Immature natural killer cell (primary cell): Measurements from ENCODE around the gene SUPT4H1. TPM values are rescaled to one million over a fixed set of nuclear protein-coding genes. Genes with fewer than 3 reads are reported as not detected.
A peak's percentile ranks its signal among the peaks of the same experiment; 100 is the strongest.

Experiments used
- DNase-seq, 3 donors: peaks; one replicate each; pipeline ENCODE4 v3.0.0; 2022; ENCODE audit warnings: mixed read lengths in 1 of 3
- H3K27ac Mint-ChIP-seq, 6 donors: one replicate each; pipeline ENCODE4 v1.8.0; 2020; ENCODE audit warnings: mixed read lengths in 6 of 6, mild to moderate bottlenecking in 5 of 6, inconsistent platforms in 4 of 6, moderate library complexity in 3 of 6
- H3K27me3 Mint-ChIP-seq, 3 donors: one replicate each; pipeline ENCODE4 v1.8.0; 2020 to 2021; ENCODE audit warnings: low read depth in 3 of 3, mild to moderate bottlenecking in 3 of 3, mixed read lengths in 3 of 3, moderate library complexity in 3 of 3, inconsistent platforms in 1 of 3
- H3K36me3 Mint-ChIP-seq, 3 donors: one replicate each; pipeline ENCODE4 v1.8.0; 2020; ENCODE audit warnings: mixed read lengths in 3 of 3, inconsistent platforms in 2 of 3, mild to moderate bottlenecking in 2 of 3
- H3K4me1 Mint-ChIP-seq, 2 donors: one replicate each; pipeline ENCODE4 v1.8.0; 2020; ENCODE audit warnings: inconsistent platforms in 2 of 2, mild to moderate bottlenecking in 2 of 2, mixed read lengths in 2 of 2, moderate library complexity in 1 of 2
- H3K4me3 Mint-ChIP-seq, 5 donors: one replicate each; pipeline ENCODE4 v1.8.0; 2020; ENCODE audit warnings: mild to moderate bottlenecking in 5 of 5, mixed read lengths in 5 of 5, inconsistent platforms in 3 of 5, moderate library complexity in 3 of 5
- H3K9me3 Mint-ChIP-seq, 6 donors: one replicate each; pipeline ENCODE4 v1.8.0; 2020; ENCODE audit warnings: mild to moderate bottlenecking in 6 of 6, mixed read lengths in 6 of 6, inconsistent platforms in 4 of 6, moderate library complexity in 3 of 6
- polyA plus RNA-seq, 3 donors: library from polyadenylated mRNA; unstranded; fragments of 300-500 nt; fragmentation: Illumina TruSeq; gene quantifications; one replicate each; pipeline ENCODE4 v1.2.3, GENCODE V29; 2021

SUPT4H1 gene
- polyA plus RNA-seq, 3 donors from 2014 or later, result 133 to 170 (median 136) TPM

GRCh38 chr17:58318627-58319172 is 33.3 kb downstream of the SUPT4H1 start:
- peak overlapping the region in 1 of 5 donors; percentile 10 for H3K4me3 Mint-ChIP-seq
- peaks cover 0 to 9% (median 8%) of the 10 kb centered on the region in 3 donors for H3K27me3 Mint-ChIP-seq
- peaks cover 35 to 40% of the 10 kb centered on the region in 2 donors for H3K4me1 Mint-ChIP-seq
- DNase-seq, result no peak
- H3K27ac Mint-ChIP-seq, result peak overlapping the region; percentile 65 to 95 (median 84)
- peaks cover 13 to 39% (median 35%) of the 10 kb centered on the region in 3 donors for H3K36me3 Mint-ChIP-seq
- no peaks in the 10 kb centered on the region for H3K9me3 Mint-ChIP-seq

GRCh38 chr17:58318065-58318481 is 33.9 kb downstream of the SUPT4H1 start:
- Mint-ChIP-seq H3K27me3 (peaks cover 0 to 11% (median 8%) of the 10 kb centered on the region in 3 donors), H3K9me3 (no peaks in the 10 kb centered on the region)
- no peak for DNase-seq

GRCh38 chr17:58317421-58318064 is 34.5 kb downstream of the SUPT4H1 start:
- Mint-ChIP-seq H3K27ac (peak overlapping the region; percentile 78 to 95 (median 93)), H3K4me3 (peak overlapping the region; percentile 34 to 72 (median 55)), H3K4me1 (peaks cover 32 to 34% of the 10 kb centered on the region in 2 donors), H3K9me3 (no peaks in the 10 kb centered on the region), H3K27me3 (peaks cover 0 to 11% (median 6%) of the 10 kb centered on the region in 3 donors), H3K36me3 (peaks cover 16 to 43% (median 40%) of the 10 kb centered on the region in 3 donors)
- peak; percentile 83 to 89 (median 84) for DNase-seq

More at GRCh38 chr17:58318065-58318481, 33.9 kb downstream of the SUPT4H1 start:
- Mint-ChIP-seq H3K4me3 (peak overlapping the region in 2 of 5 donors; percentile 10 to 71), H3K4me1 (peaks cover 31 to 34% of the 10 kb centered on the region in 2 donors), H3K36me3 (peaks cover 13 to 40% (median 37%) of the 10 kb centered on the region in 3 donors), H3K27ac (peak overlapping the region; percentile 65 to 95 (median 92))

GRCh38 chr17:58316260-58316960 is 35.6 kb downstream of the SUPT4H1 start:
- Mint-ChIP-seq H3K9me3 (no peaks in the 10 kb centered on the region), H3K36me3 (peaks cover 13 to 34% (median 32%) of the 10 kb centered on the region in 3 donors), H3K4me3 (no peak overlapping the region), H3K4me1 (peaks cover 23 to 24% of the 10 kb centered on the region in 2 donors), H3K27ac (peak overlapping the region in 5 of 6 donors; percentile 64 to 95 (median 91)), H3K27me3 (peaks cover 0 to 7% (median 2%) of the 10 kb centered on the region in 3 donors)
- no peak for DNase-seq

GRCh38 chr17:58315750-58316149 is 36.3 kb downstream of the SUPT4H1 start:
- peak overlapping the region; percentile 70 to 84 (median 78) for H3K27ac Mint-ChIP-seq
- H3K36me3 Mint-ChIP-seq, result peaks cover 9 to 32% (median 29%) of the 10 kb centered on the region in 3 donors
- DNase-seq, result no peak
- no peaks in the 10 kb centered on the region for H3K9me3 Mint-ChIP-seq
- H3K4me3 Mint-ChIP-seq, result no peak overlapping the region
- peaks cover 0 to 7% (median 2%) of the 10 kb centered on the region in 3 donors for H3K27me3 Mint-ChIP-seq
- peaks cover 20% of the 10 kb centered on the region in 2 donors for H3K4me1 Mint-ChIP-seq

GRCh38 chr17:58315281-58315711 is 36.7 kb downstream of the SUPT4H1 start:
- H3K9me3 Mint-ChIP-seq, result no peaks in the 10 kb centered on the region
- peaks cover 7 to 31% (median 27%) of the 10 kb centered on the region in 3 donors for H3K36me3 Mint-ChIP-seq
- no peak for DNase-seq
- H3K27me3 Mint-ChIP-seq, result peaks cover 0 to 7% (median 2%) of the 10 kb centered on the region in 3 donors
- peak overlapping the region; percentile 70 to 84 (median 78) for H3K27ac Mint-ChIP-seq
- H3K4me3 Mint-ChIP-seq, result no peak overlapping the region
- peaks cover 18 to 19% of the 10 kb centered on the region in 2 donors for H3K4me1 Mint-ChIP-seq

- Mint-ChIP-seq H3K27me3 (peaks cover 0 to 9% (median 2%) of the 10 kb centered on the region in 3 donors), H3K4me3 (no peak overlapping the region), H3K36me3 (peaks cover 7 to 36% (median 27%) of the 10 kb centered on the region in 3 donors), H3K27ac (peak overlapping the region; percentile 9 to 76 (median 38)), H3K9me3 (no peaks in the 10 kb centered on the region), H3K4me1 (peaks cover 18 to 19% of the 10 kb centered on the region in 2 donors)
- DNase-seq, result no peak
Measured at GRCh38 chr17:58314706-58315015, 37.3 kb downstream of the SUPT4H1 start.

GRCh38 chr17:58313815-58314705 is 37.9 kb downstream of the SUPT4H1 start:
- Mint-ChIP-seq H3K9me3 (no peaks in the 10 kb centered on the region), H3K4me1 (peaks cover 18 to 21% of the 10 kb centered on the region in 2 donors), H3K27me3 (peaks cover 0 to 8% (median 2%) of the 10 kb centered on the region in 3 donors), H3K4me3 (no peak overlapping the region), H3K27ac (peak overlapping the region in 5 of 6 donors; percentile 42 to 76 (median 57)), H3K36me3 (peaks cover 7 to 36% (median 27%) of the 10 kb centered on the region in 3 donors)
- no peak for DNase-seq

GRCh38 chr17:58312829-58313228 is 39.2 kb downstream of the SUPT4H1 start:
- no peak overlapping the region for H3K4me3 Mint-ChIP-seq
- H3K4me1 Mint-ChIP-seq, result peaks cover 9 to 13% of the 10 kb centered on the region in 2 donors
- H3K27me3 Mint-ChIP-seq, result peaks cover 0 to 4% (median 2%) of the 10 kb centered on the region in 3 donors
- H3K9me3 Mint-ChIP-seq, result no peaks in the 10 kb centered on the region
- H3K36me3 Mint-ChIP-seq, result peaks cover 7 to 36% (median 27%) of the 10 kb centered on the region in 3 donors
- DNase-seq, result no peak
- peak overlapping the region in 2 of 6 donors; percentile 40 to 53 for H3K27ac Mint-ChIP-seq

GRCh38 chr17:58312021-58312630 is 39.9 kb downstream of the SUPT4H1 start:
- Mint-ChIP-seq H3K36me3 (peaks cover 13 to 35% (median 26%) of the 10 kb centered on the region in 3 donors), H3K27ac (peak overlapping the region in 1 of 6 donors; percentile 40), H3K9me3 (no peaks in the 10 kb centered on the region), H3K4me3 (no peak overlapping the region), H3K27me3 (peaks cover 0 to 4% (median 0%) of the 10 kb centered on the region in 3 donors), H3K4me1 (peaks cover 4 to 6% of the 10 kb centered on the region in 2 donors)
- no peak for DNase-seq

- DNase-seq, result no peak
- Mint-ChIP-seq H3K4me1 (peaks cover 4 to 6% of the 10 kb centered on the region in 2 donors), H3K4me3 (no peak overlapping the region), H3K9me3 (no peaks in the 10 kb centered on the region), H3K36me3 (peaks cover 17 to 38% (median 29%) of the 10 kb centered on the region in 3 donors), H3K27me3 (peaks cover 0 to 4% (median 0%) of the 10 kb centered on the region in 3 donors), H3K27ac (no peak overlapping the region)
Measured at GRCh38 chr17:58311429-58311894, 40.5 kb downstream of the SUPT4H1 start.
